Body of pancreas (tissue), 4 donors: ENCODE data around the gene PLCB1. TPM values are rescaled to one million over a fixed set of nuclear protein-coding genes. Genes with fewer than 3 reads are reported as not detected.

Experiments used
- ATAC-seq: fragments of 150-250 bp; one replicate; pipeline ENCODE4 v1.9.1; 2016
- DNase-seq, 4 donors: peaks; one replicate each; pipeline ENCODE4 v3.0.0-alpha.2; 2019
- H3K27ac ChIP-seq, 4 donors: fragments of 200-600 bp; sonication (generic); 1 replicate in 3 of 4; 2 replicates in 1 of 4; pipeline versions ENCODE4 v1.5.1 to v1.6.1; 2016 to 2019; ENCODE audit warnings: mild to moderate bottlenecking in 1 of 4, mixed read lengths in 1 of 4, moderate library complexity in 1 of 4
- H3K27me3 ChIP-seq, 2 donors: fragments of 200-600 bp; sonication (generic); one replicate each; pipeline ENCODE4 v1.6.0; 2016; ENCODE audit warnings: mild to moderate bottlenecking in 1 of 2
- H3K36me3 ChIP-seq, 2 donors: fragments of 200-600 bp; sonication (generic); replicated peaks in 1 of 2; 2 replicates each; pipeline ENCODE4 v1.5.1; 2016; ENCODE audit warnings: low read depth in 2 of 2; ENCODE audit not compliant: insufficient read depth in 1 of 2
- H3K4me1 ChIP-seq: fragments of 200-600 bp; sonication (generic); one replicate; pipeline ENCODE4 v1.6.0; 2016
- H3K4me3 ChIP-seq, 2 donors: fragments of 200-600 bp; sonication (generic); 1 replicate in 1 of 2; 2 replicates in 1 of 2; pipeline ENCODE4 v1.5.1; 2016 to 2019
- H3K9me3 ChIP-seq, 3 donors: fragments of 200-600 bp; sonication (generic); 1 replicate in 2 of 3; 2 replicates in 1 of 3; pipeline ENCODE4 v1.5.1; 2016
- CTCF ChIP-seq, 7 experiments: fragments of 450-650 bp in 4 of 7; fragments of 200-600 bp in 3 of 7; sonication (generic) in 3 of 7; IDR thresholded peaks; one replicate each; pipeline ENCODE4 v1.5.1; 2016 to 2019; ENCODE audit warnings: antibody characterized with exemption in 7 of 7
- POLR2A ChIP-seq, 3 donors: fragments of 450-650 bp; IDR thresholded peaks; one replicate each; pipeline ENCODE4 v1.6.1; 2016; ENCODE audit warnings: antibody characterized with exemption in 3 of 3, mild to moderate bottlenecking in 2 of 3
- WGBS, 2 donors: methylation state at CpG; one replicate each; pipeline ENCODE4 v1.1.5; 2017; 5-methylcytosine and 5-hydroxymethylcytosine counted together
- intact Hi-C: fragments of 100-400 bp; cut with DNase I; formaldehyde crosslinking; loops from one replicate; pipeline ENCODE4 v1.15.1; 2023
- total RNA-seq, 2 donors: library from RNA; depleted of rRNA; stranded (reverse); fragments of >200 nt; gene quantifications; one replicate each; pipeline ENCODE4 v1.1.0, GENCODE V29; 2016

The PLCB1 gene
- total RNA-seq, 2 donors from 2014 or later: 32.9 to 46.1 TPM

- 66 to 67% methylated on average over 1 of the region's 1 CpG for WGBS, 2 donors
- H3K4me1 ChIP-seq: no peaks in the 10 kb centered on the region
- H3K9me3 ChIP-seq: no peaks in the 10 kb centered on the region
- H3K4me3 ChIP-seq: no peak overlapping the region
- no peaks in the 10 kb centered on the region for H3K36me3 ChIP-seq
- peak; percentile 12 for ATAC-seq
- DNase-seq: no peak
- TF ChIP-seq CTCF (IDR thresholded peaks at IDR 0.05): no peak
- H3K27me3 ChIP-seq: no peaks in the 10 kb centered on the region
- H3K27ac ChIP-seq: no peak overlapping the region
- intact Hi-C loops: no loop called here
Observed at GRCh38 chr20:8509809-8510208, 377.7 kb downstream of the PLCB1 start.

GRCh38 chr20:8510808-8511207 lies 378.7 kb downstream of the PLCB1 start:
- DNase-seq (no peak), ATAC-seq (no peak)
- intact Hi-C loops: no loop called here
- Histone ChIP-seq H3K27me3 (no peaks in the 10 kb centered on the region), H3K4me3 (no peak overlapping the region), H3K4me1 (no peaks in the 10 kb centered on the region), H3K36me3 (no peaks in the 10 kb centered on the region), H3K9me3 (no peaks in the 10 kb centered on the region), H3K27ac (no peak overlapping the region)
- no peak for TF ChIP-seq POLR2A (IDR thresholded peaks at IDR 0.05)
- TF ChIP-seq CTCF (IDR thresholded peaks at IDR 0.05): no peak

DNA sequence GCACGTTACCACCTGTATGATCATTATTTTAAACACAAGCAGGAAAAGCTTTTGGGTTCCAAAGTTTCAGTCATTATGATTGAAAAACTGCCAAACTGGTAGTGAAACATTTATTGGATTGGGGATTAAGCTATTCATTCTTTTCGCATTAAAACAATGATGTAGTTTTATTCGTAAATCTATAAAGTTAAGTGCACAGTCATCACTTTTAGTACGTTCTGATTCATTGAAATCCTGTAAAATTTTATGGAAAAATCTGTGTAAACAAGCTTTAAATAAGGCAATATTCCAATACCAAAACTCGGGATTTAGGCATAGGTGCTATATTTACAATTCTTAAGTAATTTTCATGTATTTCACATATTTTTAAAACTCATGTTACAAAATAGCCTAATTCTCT lies 379.9 kb downstream of the PLCB1 start:
- no peaks in the 10 kb centered on the region for H3K4me1 ChIP-seq
- no peaks in the 10 kb centered on the region for H3K27me3 ChIP-seq
- WGBS, 2 donors: 70 to 81% methylated on average over 5 of the region's 5 CpGs
- H3K4me3 ChIP-seq: no peak overlapping the region
- intact Hi-C loops: no loop called here
- TF ChIP-seq POLR2A (IDR thresholded peaks at IDR 0.05): no peak
- no peak for TF ChIP-seq CTCF (IDR thresholded peaks at IDR 0.05)
- no peaks in the 10 kb centered on the region for H3K36me3 ChIP-seq
- no peak overlapping the region for H3K27ac ChIP-seq
- no peaks in the 10 kb centered on the region for H3K9me3 ChIP-seq
- ATAC-seq: no peak
- DNase-seq: no peak

DNA sequence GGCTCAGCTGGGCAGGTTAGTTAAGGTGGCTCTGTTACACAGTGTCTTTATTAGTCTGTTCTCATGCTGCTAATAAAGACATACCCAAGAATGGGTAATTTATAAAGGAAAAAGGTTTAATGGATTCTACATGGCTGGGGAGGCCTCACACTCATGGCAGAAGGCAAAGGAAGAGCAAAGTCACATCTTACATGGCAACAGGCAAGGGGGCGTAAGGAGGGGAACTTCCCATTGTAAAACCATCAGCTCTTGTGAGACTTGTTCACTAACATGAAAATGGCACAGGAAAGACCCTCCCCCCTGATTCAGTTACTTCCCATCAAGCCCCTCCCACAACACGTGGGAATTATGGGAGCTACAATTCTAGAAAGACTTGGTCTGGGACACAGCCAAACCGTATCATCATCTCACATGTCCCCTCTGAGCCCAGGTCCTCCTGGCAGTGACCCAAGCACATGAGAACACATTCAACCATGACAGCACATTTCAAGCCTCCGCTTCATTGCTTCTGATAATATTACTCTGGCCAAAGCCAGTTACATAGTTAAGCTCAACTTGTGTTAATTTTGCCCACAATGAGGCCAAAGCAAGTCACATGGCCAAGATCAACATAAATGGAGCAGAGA lies 383.9 kb downstream of the PLCB1 start:
- Histone ChIP-seq H3K9me3 (no peaks in the 10 kb centered on the region), H3K36me3 (no peaks in the 10 kb centered on the region), H3K27ac (no peak overlapping the region), H3K4me3 (no peak overlapping the region), H3K27me3 (no peaks in the 10 kb centered on the region), H3K4me1 (no peaks in the 10 kb centered on the region)
- intact Hi-C loops: no loop called here
- TF ChIP-seq CTCF (IDR thresholded peaks at IDR 0.05): no peak
- TF ChIP-seq POLR2A (IDR thresholded peaks at IDR 0.05): no peak
- 92 to 93% methylated on average over 4 of the region's 4 CpGs for WGBS, 2 donors
- no peak for DNase-seq
- no peak for ATAC-seq

- Histone ChIP-seq H3K27me3 (no peaks in the 10 kb centered on the region), H3K36me3 (no peaks in the 10 kb centered on the region), H3K4me1 (no peaks in the 10 kb centered on the region), H3K27ac (no peak overlapping the region), H3K4me3 (no peak overlapping the region), H3K9me3 (no peaks in the 10 kb centered on the region)
- TF ChIP-seq POLR2A (IDR thresholded peaks at IDR 0.05) (no peak), CTCF (IDR thresholded peaks at IDR 0.05) (no peak)
- no peak for ATAC-seq
- no peak for DNase-seq
- intact Hi-C loops: no loop called here
- WGBS, 2 donors: 76 to 86% methylated on average over 4 of the region's 4 CpGs
Observed at GRCh38 chr20:8518878-8519277, 386.8 kb downstream of the PLCB1 start.
